Endodermal cell (in vitro differentiated cells): ENCODE results near the gene GRM7. TPM values are rescaled to one million over a fixed set of nuclear protein-coding genes. Genes with fewer than 3 reads are reported as not detected.

Source experiments
- DNase-seq: peaks from one replicate; pipeline ENCODE4 v3.0.0-alpha.2; 2017
- H3K27ac ChIP-seq: 2 replicates; pipeline ENCODE4 v1.5.1; 2013; ENCODE audit warnings: mild to moderate bottlenecking, low read depth, low read length, moderate library complexity
- H3K27me3 ChIP-seq: 2 replicates; pipeline ENCODE4 v1.6.1; 2013; ENCODE audit warnings: mild to moderate bottlenecking, low read length, moderate library complexity; ENCODE audit not compliant: insufficient read depth, control insufficient read depth, poor library complexity, severe bottlenecking
- H3K36me3 ChIP-seq: 2 replicates; pipeline ENCODE4 v1.7.0; 2013; ENCODE audit warnings: mild to moderate bottlenecking, low read length, moderate library complexity; ENCODE audit not compliant: control insufficient read depth, insufficient read depth
- H3K4me1 ChIP-seq: one replicate; pipeline ENCODE4 v1.7.0; 2013; ENCODE audit warnings: low read length; ENCODE audit not compliant: control insufficient read depth, insufficient read depth
- H3K4me3 ChIP-seq: 2 replicates; pipeline ENCODE4 v1.5.1; 2013; ENCODE audit warnings: mild to moderate bottlenecking, low read length, moderate library complexity
- H3K9ac ChIP-seq: 2 replicates; pipeline ENCODE4 v1.6.1; 2013; ENCODE audit warnings: mild to moderate bottlenecking, low read length, moderate library complexity; ENCODE audit not compliant: poor library complexity, severe bottlenecking; ENCODE audit errors: extremely low read depth
- H3K9me3 ChIP-seq: 2 replicates; pipeline ENCODE4 v1.6.1; 2013; ENCODE audit warnings: mild to moderate bottlenecking, low read length, moderate library complexity; ENCODE audit not compliant: control insufficient read depth
- H3K27ac Mint-ChIP-seq: 2 replicates; pipeline ENCODE4 v1.8.0; 2020; ENCODE audit warnings: mixed read lengths
- H3K27me3 Mint-ChIP-seq: 2 replicates; pipeline ENCODE4 v1.8.0; 2021; ENCODE audit warnings: mild to moderate bottlenecking, mixed read lengths; ENCODE audit not compliant: insufficient read depth
- H3K36me3 Mint-ChIP-seq: 2 replicates; pipeline ENCODE4 v1.8.0; 2020; ENCODE audit warnings: low read depth, mixed read lengths
- H3K4me1 Mint-ChIP-seq: 2 replicates; pipeline ENCODE4 v1.8.0; 2020; ENCODE audit warnings: mixed read lengths
- H3K4me3 Mint-ChIP-seq: 2 replicates; pipeline ENCODE4 v1.8.0; 2020; ENCODE audit warnings: mild to moderate bottlenecking, moderate library complexity, mixed read lengths
- H3K9me3 Mint-ChIP-seq: 2 replicates; pipeline ENCODE4 v1.8.0; 2020; ENCODE audit warnings: mild to moderate bottlenecking, mixed read lengths
- WGBS, 2 experiments: methylation state at CpG; one replicate each; pipeline versions ENCODE4 v1.1.5 to v1.1.7; 2013; ENCODE audit warnings: missing lambda C conversion rate in 2 of 2, mixed read lengths in 1 of 2; ENCODE audit not compliant: insufficient coverage in 1 of 2, insufficient read length in 1 of 2; 5-methylcytosine and 5-hydroxymethylcytosine counted together
- total RNA-seq, 2 donors: library from RNA; stranded (reverse); fragmentation: NEBNext Ultra II Directional in 1 of 2; extraction: Animal tissue kit (Norgen Biotek cat#: 25700) in 1 of 2; gene quantifications; 2 replicates in 1 of 2; 3 replicates in 1 of 2; pipeline ENCODE4 v1.2.1, GENCODE V29; 2021
- TF ChIP-seq, protein P1 (sequence below): fragments of 200-600 bp; sonication (generic); conservative IDR thresholded peaks from 2 replicates; pipeline ENCODE4 v1.5.0; 2021; ENCODE audit warnings: antibody characterized with exemption, mild to moderate bottlenecking

GRM7 gene
- total RNA-seq, 2 donors from 2014 or later: 0.11 to 0.73 TPM

DNA sequence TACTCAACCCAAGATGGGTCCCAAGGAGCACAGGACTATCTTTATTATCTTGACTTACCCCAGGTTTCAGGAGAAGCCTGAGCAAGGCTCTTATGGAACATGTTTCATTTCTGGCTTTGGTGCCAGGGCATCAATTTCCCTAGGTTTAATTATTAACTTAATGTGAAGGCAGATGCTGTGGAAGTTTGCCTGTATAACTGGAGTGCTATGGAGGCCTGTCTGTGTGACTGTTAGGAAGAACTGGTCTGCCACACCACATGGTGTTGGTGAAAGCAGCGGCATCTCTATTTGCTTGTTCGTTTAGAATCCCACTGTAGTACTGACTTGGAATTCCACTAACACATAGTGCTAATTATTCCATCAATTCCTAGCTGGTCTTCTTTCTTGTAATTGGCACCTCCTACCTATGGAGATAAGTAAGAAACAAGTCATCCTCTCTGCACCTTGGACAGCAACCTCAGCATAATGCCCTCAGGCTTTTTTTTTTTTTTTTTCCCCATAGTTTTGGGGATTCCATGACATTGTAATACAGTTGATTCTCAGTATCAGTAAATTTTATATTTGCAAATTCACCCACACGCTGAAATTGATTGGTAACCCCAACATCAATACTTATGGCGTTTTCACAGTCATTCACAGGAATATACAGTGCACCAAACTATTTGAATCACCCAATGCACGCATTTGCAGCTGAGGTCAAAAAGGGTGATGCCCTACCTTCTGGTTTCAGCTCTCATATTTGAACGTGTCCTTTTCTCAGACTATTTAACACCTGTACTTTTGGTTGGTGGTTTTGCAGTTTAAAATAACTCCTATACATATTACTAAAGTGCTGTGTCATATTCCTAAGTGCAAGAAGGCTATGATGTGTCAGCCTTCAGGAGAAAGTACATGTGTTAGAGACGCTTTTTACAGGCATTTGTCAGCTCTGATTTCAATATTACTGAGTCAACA is 867.9 kb downstream of the GRM7 start:
- Histone ChIP-seq H3K9me3 (no peaks in the 10 kb centered on the region), H3K27me3 (no peaks in the 10 kb centered on the region), H3K4me1 (peaks cover 3% of the 10 kb centered on the region), H3K27ac (no peak overlapping the region), H3K4me3 (no peak overlapping the region), H3K9ac (no peak overlapping the region), H3K36me3 (no peaks in the 10 kb centered on the region)
- TF ChIP-seq, protein P1, sequence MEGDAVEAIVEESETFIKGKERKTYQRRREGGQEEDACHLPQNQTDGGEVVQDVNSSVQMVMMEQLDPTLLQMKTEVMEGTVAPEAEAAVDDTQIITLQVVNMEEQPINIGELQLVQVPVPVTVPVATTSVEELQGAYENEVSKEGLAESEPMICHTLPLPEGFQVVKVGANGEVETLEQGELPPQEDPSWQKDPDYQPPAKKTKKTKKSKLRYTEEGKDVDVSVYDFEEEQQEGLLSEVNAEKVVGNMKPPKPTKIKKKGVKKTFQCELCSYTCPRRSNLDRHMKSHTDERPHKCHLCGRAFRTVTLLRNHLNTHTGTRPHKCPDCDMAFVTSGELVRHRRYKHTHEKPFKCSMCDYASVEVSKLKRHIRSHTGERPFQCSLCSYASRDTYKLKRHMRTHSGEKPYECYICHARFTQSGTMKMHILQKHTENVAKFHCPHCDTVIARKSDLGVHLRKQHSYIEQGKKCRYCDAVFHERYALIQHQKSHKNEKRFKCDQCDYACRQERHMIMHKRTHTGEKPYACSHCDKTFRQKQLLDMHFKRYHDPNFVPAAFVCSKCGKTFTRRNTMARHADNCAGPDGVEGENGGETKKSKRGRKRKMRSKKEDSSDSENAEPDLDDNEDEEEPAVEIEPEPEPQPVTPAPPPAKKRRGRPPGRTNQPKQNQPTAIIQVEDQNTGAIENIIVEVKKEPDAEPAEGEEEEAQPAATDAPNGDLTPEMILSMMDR: no peak
- no peak for DNase-seq
- Mint-ChIP-seq H3K27me3 (no peaks in the 10 kb centered on the region), H3K27ac (no peak overlapping the region), H3K4me3 (no peak overlapping the region), H3K4me1 (peaks cover 14% of the 10 kb centered on the region), H3K9me3 (no peaks in the 10 kb centered on the region), H3K36me3 (no peaks in the 10 kb centered on the region)
- 89 to 93% methylated on average over 3 to 7 of the region's 7 CpGs for WGBS, 2 experiments

DNA sequence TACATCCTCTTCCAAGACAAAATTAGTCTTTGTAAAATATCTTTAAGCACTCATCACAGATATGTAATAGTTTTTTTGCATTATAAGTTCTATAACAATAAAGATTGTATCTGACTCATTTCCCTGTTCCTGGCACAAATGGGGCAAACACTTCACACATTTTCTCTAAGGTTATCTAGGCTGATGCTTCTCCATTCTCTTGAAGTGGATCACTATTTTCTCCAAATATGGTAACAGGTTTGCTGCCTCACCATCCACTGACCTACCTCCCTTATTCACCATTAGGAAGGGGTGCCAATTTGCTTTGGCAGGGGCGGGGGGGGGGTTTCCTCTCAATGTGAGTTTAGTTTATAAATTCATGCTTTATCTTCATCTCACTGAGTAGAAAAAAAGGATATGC is 873.0 kb downstream of the GRM7 start:
- no peak overlapping the region for H3K27ac Mint-ChIP-seq
- TF ChIP-seq, protein P1: no peak
- no peak for DNase-seq
- H3K27me3 ChIP-seq: no peaks in the 10 kb centered on the region
- no peak overlapping the region for H3K4me3 ChIP-seq
- H3K9me3 Mint-ChIP-seq: no peaks in the 10 kb centered on the region
- no peaks in the 10 kb centered on the region for H3K9me3 ChIP-seq
- no peak overlapping the region for H3K4me3 Mint-ChIP-seq
- peaks cover 3% of the 10 kb centered on the region for H3K4me1 Mint-ChIP-seq
- H3K36me3 Mint-ChIP-seq: no peaks in the 10 kb centered on the region
- H3K36me3 ChIP-seq: no peaks in the 10 kb centered on the region
- no peaks in the 10 kb centered on the region for H3K4me1 ChIP-seq
- H3K27ac ChIP-seq: no peak overlapping the region
- H3K9ac ChIP-seq: no peak overlapping the region
- H3K27me3 Mint-ChIP-seq: no peaks in the 10 kb centered on the region
- 100% methylated on average over 1 of the region's 1 CpG; no CpG with 5 or more reads in 1 of the 2 experiments for WGBS, 2 experiments

DNA sequence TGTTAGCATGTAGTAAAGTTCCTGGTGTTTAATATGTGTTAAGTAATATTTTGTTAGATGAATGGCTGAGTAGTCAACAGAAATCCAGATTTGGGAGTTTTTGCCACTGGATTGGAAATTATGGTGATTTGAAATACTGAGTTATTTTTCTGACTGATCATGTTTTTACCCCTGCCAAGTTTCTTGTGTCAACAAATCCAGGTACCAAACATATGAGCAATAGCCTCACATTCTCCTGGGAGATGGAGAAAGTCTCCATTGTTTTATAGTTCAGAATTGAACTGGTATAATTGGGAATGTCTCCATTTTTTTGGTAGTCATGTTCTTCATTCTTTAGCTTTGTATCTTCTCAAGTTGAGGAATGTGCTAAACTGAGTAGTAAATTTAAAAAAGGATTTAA is 873.5 kb downstream of the GRM7 start:
- Histone ChIP-seq H3K4me1 (no peaks in the 10 kb centered on the region), H3K36me3 (no peaks in the 10 kb centered on the region), H3K27me3 (no peaks in the 10 kb centered on the region), H3K4me3 (no peak overlapping the region), H3K9me3 (no peaks in the 10 kb centered on the region), H3K27ac (no peak overlapping the region), H3K9ac (no peak overlapping the region)
- Mint-ChIP-seq H3K27ac (no peak overlapping the region), H3K4me1 (peaks cover 3% of the 10 kb centered on the region), H3K27me3 (no peaks in the 10 kb centered on the region), H3K9me3 (no peaks in the 10 kb centered on the region), H3K36me3 (no peaks in the 10 kb centered on the region), H3K4me3 (no peak overlapping the region)
- no peak for DNase-seq
- TF ChIP-seq, protein P1: no peak
